HepG2 (cell line): ENCODE measurements around the gene HS3ST3B1. TPM values are rescaled to one million over a fixed set of nuclear protein-coding genes. Genes with fewer than 3 reads are reported as not detected.
A peak's percentile ranks its signal among the peaks of the same experiment; 100 is the strongest.

Experiments
- AGO2 ChIP-seq: fragments of 200-400 bp; formaldehyde crosslinking; optimal IDR thresholded peaks from 2 replicates; pipeline ENCODE3; 2017; ENCODE audit warnings: mild to moderate bottlenecking, low read depth, low read length, moderate library complexity
- ATM ChIP-seq: fragments of 450-650 bp; IDR thresholded peaks from 2 replicates; pipeline ENCODE4 v1.7.1; 2017; ENCODE audit warnings: mild to moderate bottlenecking, borderline replicate concordance
- GLI4 ChIP-seq: sonication (generic); formaldehyde crosslinking; IDR thresholded peaks from 2 replicates; pipeline ENCODE4 v1.5.1; 2020; ENCODE audit warnings: missing genetic modification reagents, mild to moderate bottlenecking, moderate library complexity, borderline replicate concordance
- GTF3A ChIP-seq: sonication (generic); formaldehyde crosslinking; conservative IDR thresholded peaks from 2 replicates; pipeline ENCODE4 v1.4.0; 2020; ENCODE audit warnings: mild to moderate bottlenecking, missing genetic modification reagents
- HDAC6 ChIP-seq: fragments of 200-600 bp; sonication (generic); IDR thresholded peaks from 2 replicates; pipeline ENCODE4 v1.7.0; 2017; ENCODE audit warnings: mild to moderate bottlenecking, antibody characterized with exemption, low read length, low read depth
- HOMEZ ChIP-seq: IDR thresholded peaks from 2 replicates; pipeline ENCODE4 v1.6.1; 2016; ENCODE audit warnings: low read depth
- KDM1A ChIP-seq: IDR thresholded peaks from 2 replicates; pipeline ENCODE4 v1.6.1; 2016; ENCODE audit warnings: missing compliant biosample characterization
- KDM5B ChIP-seq: sonication (generic); formaldehyde crosslinking; IDR thresholded peaks from 2 replicates; pipeline ENCODE4 v1.4.0; 2020; ENCODE audit warnings: missing genetic modification reagents, mild to moderate bottlenecking, borderline replicate concordance
- KLF13 ChIP-seq: sonication (generic); formaldehyde crosslinking; IDR thresholded peaks from 2 replicates; pipeline ENCODE4 v1.4.0; 2020; ENCODE audit warnings: mild to moderate bottlenecking, missing genetic modification reagents
- MAF1 ChIP-seq: sonication (generic); formaldehyde crosslinking; IDR thresholded peaks from 2 replicates; pipeline ENCODE4 v1.5.0; 2020; ENCODE audit warnings: missing genetic modification reagents, borderline replicate concordance
- MAFF ChIP-seq: IDR thresholded peaks from 2 replicates; pipeline ENCODE4 v1.6.1; 2011; ENCODE audit warnings: low read depth, low read length, improper control_type of control experiment
- MAFG ChIP-seq: sonication (generic); formaldehyde crosslinking; IDR thresholded peaks from 2 replicates; pipeline ENCODE4 v1.5.1; 2020; ENCODE audit warnings: mild to moderate bottlenecking, missing genetic modification reagents
- MTF1 ChIP-seq: sonication (generic); formaldehyde crosslinking; IDR thresholded peaks from 2 replicates; pipeline ENCODE4 v1.5.0; 2020; ENCODE audit warnings: missing genetic modification reagents
- PCBP1 ChIP-seq: fragments of 200-400 bp; formaldehyde crosslinking; IDR thresholded peaks from 2 replicates; pipeline ENCODE4 v1.6.1; 2017; ENCODE audit warnings: mild to moderate bottlenecking, low read depth, low read length, borderline replicate concordance
- SAP130 ChIP-seq: IDR thresholded peaks from 2 replicates; pipeline ENCODE4 v1.6.1; 2016; ENCODE audit warnings: low read depth
- SMC3 ChIP-seq: IDR thresholded peaks from 2 replicates; pipeline ENCODE4 v1.6.1; 2011; ENCODE audit warnings: low read length, improper control_type of control experiment
- SOX5 ChIP-seq: IDR thresholded peaks from 2 replicates; pipeline ENCODE4 v1.6.1; 2016; ENCODE audit warnings: borderline replicate concordance
- ZNF546 ChIP-seq: sonication (generic); formaldehyde crosslinking; conservative IDR thresholded peaks from 2 replicates; pipeline ENCODE4 v1.8.1; 2023; ENCODE audit warnings: mild to moderate bottlenecking, missing genetic modification reagents
- ZNF557 ChIP-seq: sonication (generic); formaldehyde crosslinking; IDR thresholded peaks from 2 replicates; pipeline ENCODE4 v1.4.0; 2020; ENCODE audit warnings: missing genetic modification reagents
- polyA plus RNA-seq, 8 experiments: library from polyadenylated mRNA; depleted of rRNA in 3 of 8; stranded (reverse) in 7 of 8; unstranded in 1 of 8; fragments of >200 nt; fragmentation: Illumina TruSeq in 4 of 8; extraction: Trizol in 4 of 8; gene quantifications; 2 replicates each; pipeline versions ENCODE4 v1.2.1 to v1.2.3, GENCODE V29; 2011 to 2016; ENCODE audit warnings: low read depth in 4 of 8, missing spikeins in 1 of 8, mixed read lengths in 1 of 8; ENCODE audit not compliant: insufficient read depth in 1 of 8
- total RNA-seq, 5 experiments: library from RNA; depleted of rRNA; stranded (reverse); fragments of >200 nt; fragmentation: Illumina TruSeq; extraction: Trizol; gene quantifications; 2 replicates each; pipeline ENCODE4 v1.2.3, GENCODE V29; 2016; ENCODE audit warnings: low read depth in 1 of 5
- TF ChIP-seq, protein P1 (sequence below): sonication (generic); formaldehyde crosslinking; IDR thresholded peaks from 2 replicates; pipeline ENCODE4 v1.4.0; 2020; ENCODE audit warnings: low read depth, missing genetic modification reagents
- TF ChIP-seq, protein P2 (sequence below): sonication (generic); formaldehyde crosslinking; IDR thresholded peaks from 2 replicates; pipeline ENCODE4 v1.8.1; 2023; ENCODE audit warnings: missing genetic modification reagents, mild to moderate bottlenecking, borderline replicate concordance
- TF ChIP-seq, protein P3 (sequence below): sonication (generic); formaldehyde crosslinking; IDR thresholded peaks from 2 replicates; pipeline ENCODE4 v1.5.0; 2020; ENCODE audit warnings: mild to moderate bottlenecking, missing genetic modification reagents, borderline replicate concordance

HS3ST3B1 gene
- total and polyA plus RNA-seq, 2 of the 13 experiments (the other 11 are each of a cell fraction or from before 2014, with no cell fraction given), result 15.7 to 39.5 TPM

- TF ChIP-seq ZNF557 (CRISPR knock-in tag) (no peak), ZNF546 (no peak), HOMEZ (CRISPR knock-in tag) (no peak), SMC3 (peak; percentile 40; the same call in 1 of the 2 replicates), MAFF (peak; percentile 64), MAFG (CRISPR knock-in tag) (no peak), SOX5 (CRISPR knock-in tag) (peak; percentile 54; the same call in 1 of the 2 replicates), HDAC6 (no peak), ATM (no peak), PCBP1 (no peak), AGO2 (no peak), KLF13 (CRISPR knock-in tag) (no peak), MAF1 (CRISPR knock-in tag) (no peak), KDM5B (CRISPR knock-in tag) (peak; percentile 14; the same call in 1 of the 2 replicates), GTF3A (CRISPR knock-in tag) (no peak), SAP130 (CRISPR knock-in tag) (peak; percentile 94), GLI4 (no peak), KDM1A (CRISPR knock-in tag) (peak; percentile 73; the same call in 1 of the 2 replicates), MTF1 (CRISPR knock-in tag) (no peak)
- TF ChIP-seq, protein P1, sequence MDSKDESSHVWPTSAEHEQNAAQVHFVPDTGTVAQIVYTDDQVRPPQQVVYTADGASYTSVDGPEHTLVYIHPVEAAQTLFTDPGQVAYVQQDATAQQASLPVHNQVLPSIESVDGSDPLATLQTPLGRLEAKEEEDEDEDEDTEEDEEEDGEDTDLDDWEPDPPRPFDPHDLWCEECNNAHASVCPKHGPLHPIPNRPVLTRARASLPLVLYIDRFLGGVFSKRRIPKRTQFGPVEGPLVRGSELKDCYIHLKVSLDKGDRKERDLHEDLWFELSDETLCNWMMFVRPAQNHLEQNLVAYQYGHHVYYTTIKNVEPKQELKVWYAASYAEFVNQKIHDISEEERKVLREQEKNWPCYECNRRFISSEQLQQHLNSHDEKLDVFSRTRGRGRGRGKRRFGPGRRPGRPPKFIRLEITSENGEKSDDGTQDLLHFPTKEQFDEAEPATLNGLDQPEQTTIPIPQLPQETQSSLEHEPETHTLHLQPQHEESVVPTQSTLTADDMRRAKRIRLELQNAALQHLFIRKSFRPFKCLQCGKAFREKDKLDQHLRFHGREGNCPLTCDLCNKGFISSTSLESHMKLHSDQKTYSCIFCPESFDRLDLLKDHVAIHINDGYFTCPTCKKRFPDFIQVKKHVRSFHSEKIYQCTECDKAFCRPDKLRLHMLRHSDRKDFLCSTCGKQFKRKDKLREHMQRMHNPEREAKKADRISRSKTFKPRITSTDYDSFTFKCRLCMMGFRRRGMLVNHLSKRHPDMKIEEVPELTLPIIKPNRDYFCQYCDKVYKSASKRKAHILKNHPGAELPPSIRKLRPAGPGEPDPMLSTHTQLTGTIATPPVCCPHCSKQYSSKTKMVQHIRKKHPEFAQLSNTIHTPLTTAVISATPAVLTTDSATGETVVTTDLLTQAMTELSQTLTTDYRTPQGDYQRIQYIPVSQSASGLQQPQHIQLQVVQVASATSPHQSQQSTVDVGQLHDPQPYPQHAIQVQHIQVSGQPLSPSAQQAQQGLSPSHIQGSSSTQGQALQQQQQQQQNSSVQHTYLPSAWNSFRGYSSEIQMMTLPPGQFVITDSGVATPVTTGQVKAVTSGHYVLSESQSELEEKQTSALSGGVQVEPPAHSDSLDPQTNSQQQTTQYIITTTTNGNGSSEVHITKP (CRISPR knock-in tag), result no peak
- TF ChIP-seq, protein P2, sequence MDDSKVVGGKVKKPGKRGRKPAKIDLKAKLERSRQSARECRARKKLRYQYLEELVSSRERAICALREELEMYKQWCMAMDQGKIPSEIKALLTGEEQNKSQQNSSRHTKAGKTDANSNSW (CRISPR knock-in tag), result no peak
- TF ChIP-seq, protein P3, sequence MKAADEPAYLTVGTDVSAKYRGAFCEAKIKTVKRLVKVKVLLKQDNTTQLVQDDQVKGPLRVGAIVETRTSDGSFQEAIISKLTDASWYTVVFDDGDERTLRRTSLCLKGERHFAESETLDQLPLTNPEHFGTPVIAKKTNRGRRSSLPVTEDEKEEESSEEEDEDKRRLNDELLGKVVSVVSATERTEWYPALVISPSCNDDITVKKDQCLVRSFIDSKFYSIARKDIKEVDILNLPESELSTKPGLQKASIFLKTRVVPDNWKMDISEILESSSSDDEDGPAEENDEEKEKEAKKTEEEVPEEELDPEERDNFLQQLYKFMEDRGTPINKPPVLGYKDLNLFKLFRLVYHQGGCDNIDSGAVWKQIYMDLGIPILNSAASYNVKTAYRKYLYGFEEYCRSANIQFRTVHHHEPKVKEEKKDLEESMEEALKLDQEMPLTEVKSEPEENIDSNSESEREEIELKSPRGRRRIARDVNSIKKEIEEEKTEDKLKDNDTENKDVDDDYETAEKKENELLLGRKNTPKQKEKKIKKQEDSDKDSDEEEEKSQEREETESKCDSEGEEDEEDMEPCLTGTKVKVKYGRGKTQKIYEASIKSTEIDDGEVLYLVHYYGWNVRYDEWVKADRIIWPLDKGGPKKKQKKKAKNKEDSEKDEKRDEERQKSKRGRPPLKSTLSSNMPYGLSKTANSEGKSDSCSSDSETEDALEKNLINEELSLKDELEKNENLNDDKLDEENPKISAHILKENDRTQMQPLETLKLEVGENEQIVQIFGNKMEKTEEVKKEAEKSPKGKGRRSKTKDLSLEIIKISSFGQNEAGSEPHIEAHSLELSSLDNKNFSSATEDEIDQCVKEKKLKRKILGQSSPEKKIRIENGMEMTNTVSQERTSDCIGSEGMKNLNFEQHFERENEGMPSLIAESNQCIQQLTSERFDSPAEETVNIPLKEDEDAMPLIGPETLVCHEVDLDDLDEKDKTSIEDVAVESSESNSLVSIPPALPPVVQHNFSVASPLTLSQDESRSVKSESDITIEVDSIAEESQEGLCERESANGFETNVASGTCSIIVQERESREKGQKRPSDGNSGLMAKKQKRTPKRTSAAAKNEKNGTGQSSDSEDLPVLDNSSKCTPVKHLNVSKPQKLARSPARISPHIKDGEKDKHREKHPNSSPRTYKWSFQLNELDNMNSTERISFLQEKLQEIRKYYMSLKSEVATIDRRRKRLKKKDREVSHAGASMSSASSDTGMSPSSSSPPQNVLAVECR (CRISPR knock-in tag), result peak; percentile 28; the same call in 1 of the 2 replicates
These were observed 72.9 kb downstream of the HS3ST3B1 start (continued) for GRCh38 chr17:14373614-14374259.
